Astrocyte (in vitro differentiated cells and primary cell): Measurements from ENCODE around the gene ARSA. TPM values are rescaled to one million over a fixed set of nuclear protein-coding genes. Genes with fewer than 3 reads are reported as not detected.

Experiments
- DNase-seq: peaks from one replicate; pipeline ENCODE4 v3.0.0-alpha.2; 2010; ENCODE audit warnings: low read depth
- FAIRE-seq: peaks from 2 replicates; lab custom pipeline; 2011; peaks lifted over from hg19 to GRCh38; lab: Jason Lieb, UNC
- H2AFZ ChIP-seq: 2 replicates; pipeline ENCODE4 v1.6.0; 2012; ENCODE audit warnings: low read depth, low read length, inconsistent platforms
- H3K27ac ChIP-seq: 2 replicates; pipeline ENCODE4 v1.5.1; 2011; ENCODE audit warnings: low read depth, low read length, inconsistent platforms
- H3K27me3 ChIP-seq: 2 replicates; pipeline ENCODE4 v1.6.0; 2011; ENCODE audit warnings: low read length, inconsistent platforms; ENCODE audit not compliant: insufficient read depth
- H3K36me3 ChIP-seq: 2 replicates; pipeline ENCODE4 v1.5.1; 2011; ENCODE audit warnings: low read length, inconsistent platforms; ENCODE audit not compliant: insufficient read depth
- H3K4me1 ChIP-seq: 2 replicates; pipeline ENCODE4 v1.5.1; 2011; ENCODE audit warnings: low read length, inconsistent platforms; ENCODE audit not compliant: insufficient read depth
- H3K4me2 ChIP-seq: 2 replicates; pipeline ENCODE4 v1.6.0; 2012; ENCODE audit warnings: low read length, inconsistent platforms
- H3K4me3 ChIP-seq: 2 replicates; pipeline ENCODE4 v1.5.1; 2011; ENCODE audit warnings: low read depth, mild to moderate bottlenecking, low read length, inconsistent platforms; ENCODE audit not compliant: insufficient read depth
- H3K79me2 ChIP-seq: 2 replicates; pipeline ENCODE4 v1.6.0; 2012; ENCODE audit warnings: mild to moderate bottlenecking, low read length, inconsistent platforms; ENCODE audit not compliant: insufficient read depth
- H3K9ac ChIP-seq: 2 replicates; pipeline ENCODE4 v1.6.0; 2012; ENCODE audit warnings: mild to moderate bottlenecking, low read length, inconsistent platforms
- H3K9me3 ChIP-seq: 2 replicates; pipeline ENCODE4 v1.5.1; 2012; ENCODE audit warnings: low read depth, mild to moderate bottlenecking, low read length, inconsistent platforms; ENCODE audit not compliant: insufficient read depth
- H4K20me1 ChIP-seq: 2 replicates; pipeline ENCODE4 v1.6.0; 2012; ENCODE audit warnings: low read length, inconsistent platforms; ENCODE audit not compliant: insufficient read depth
- H3K27ac Mint-ChIP-seq: one replicate; pipeline ENCODE4 v1.8.0; 2021; ENCODE audit warnings: mild to moderate bottlenecking, mixed read lengths; ENCODE audit not compliant: unreplicated experiment
- H3K27me3 Mint-ChIP-seq: one replicate; pipeline ENCODE4 v1.8.0; 2021; ENCODE audit warnings: low read depth, mixed read lengths; ENCODE audit not compliant: unreplicated experiment
- H3K36me3 Mint-ChIP-seq: one replicate; pipeline ENCODE4 v1.8.0; 2021; ENCODE audit warnings: low read depth, mixed read lengths; ENCODE audit not compliant: unreplicated experiment
- H3K4me1 Mint-ChIP-seq: one replicate; pipeline ENCODE4 v1.8.0; 2021; ENCODE audit warnings: low read depth, mixed read lengths; ENCODE audit not compliant: unreplicated experiment
- H3K4me3 Mint-ChIP-seq: one replicate; pipeline ENCODE4 v1.8.0; 2021; ENCODE audit warnings: mild to moderate bottlenecking, moderate library complexity, mixed read lengths; ENCODE audit not compliant: unreplicated experiment
- H3K9me3 Mint-ChIP-seq: one replicate; pipeline ENCODE4 v1.8.0; 2021; ENCODE audit warnings: mild to moderate bottlenecking, mixed read lengths; ENCODE audit not compliant: unreplicated experiment
- CTCF ChIP-seq: IDR thresholded peaks from 2 replicates; pipeline ENCODE4 v1.5.1; 2011; ENCODE audit warnings: low read depth, mild to moderate bottlenecking, inconsistent platforms, low read length, moderate library complexity; ENCODE audit not compliant: insufficient read depth
- EZH2 ChIP-seq: IDR thresholded peaks from 2 replicates; pipeline ENCODE4 v1.6.1; 2012; ENCODE audit warnings: mild to moderate bottlenecking, low read length, inconsistent platforms; ENCODE audit not compliant: insufficient read depth
- total RNA-seq: library from RNA; stranded (reverse); gene quantifications from 2 replicates; pipeline ENCODE4 v1.2.1, GENCODE V29; 2021

The ARSA gene
- total RNA-seq, 1 donor from 2014 or later = 25.5 TPM

- Histone ChIP-seq H3K27me3 (peaks cover 18% of the 10 kb centered on the region), H2AFZ (no peak overlapping the region), H4K20me1 (no peaks in the 10 kb centered on the region), H3K9me3 (no peaks in the 10 kb centered on the region), H3K36me3 (no peaks in the 10 kb centered on the region), H3K4me1 (no peaks in the 10 kb centered on the region), H3K9ac (no peak overlapping the region), H3K79me2 (no peaks in the 10 kb centered on the region), H3K4me3 (no peak overlapping the region), H3K27ac (no peak overlapping the region), H3K4me2 (no peak overlapping the region)
- Mint-ChIP-seq H3K4me3 (peak overlapping the region; percentile 75), H3K4me1 (peaks cover 8% of the 10 kb centered on the region), H3K27ac (peak overlapping the region; percentile 31), H3K27me3 (peaks cover 51% of the 10 kb centered on the region), H3K9me3 (peaks cover 2% of the 10 kb centered on the region), H3K36me3 (peaks cover 18% of the 10 kb centered on the region)
- no peak for FAIRE-seq
- TF ChIP-seq EZH2 (no peak), CTCF (no peak)
- no peak for DNase-seq
Measured at GRCh38 chr22:50601669-50602337, 26.1 kb downstream of the ARSA start.

GRCh38 chr22:50600967-50601668, 26.8 kb downstream of the ARSA start:
- Histone ChIP-seq H3K4me2 (peak overlapping the region; percentile 58), H3K9me3 (no peaks in the 10 kb centered on the region), H3K27me3 (peaks cover 18% of the 10 kb centered on the region), H4K20me1 (no peaks in the 10 kb centered on the region), H3K27ac (no peak overlapping the region), H3K79me2 (no peaks in the 10 kb centered on the region), H2AFZ (peak overlapping the region; percentile 18), H3K4me3 (no peak overlapping the region), H3K9ac (no peak overlapping the region), H3K4me1 (no peaks in the 10 kb centered on the region), H3K36me3 (no peaks in the 10 kb centered on the region)
- TF ChIP-seq CTCF (no peak), EZH2 (peak; percentile 47)
- H3K9me3 Mint-ChIP-seq = peaks cover 2% of the 10 kb centered on the region
- H3K4me3 Mint-ChIP-seq = peak overlapping the region; percentile 75
- no peak for DNase-seq
- peaks cover 48% of the 10 kb centered on the region for H3K27me3 Mint-ChIP-seq
- peaks cover 8% of the 10 kb centered on the region for H3K4me1 Mint-ChIP-seq
- peaks cover 20% of the 10 kb centered on the region for H3K36me3 Mint-ChIP-seq
- H3K27ac Mint-ChIP-seq = no peak overlapping the region
- no peak for FAIRE-seq
